ENCODE data around the gene PTH1R. TPM values are rescaled to one million over a fixed set of nuclear protein-coding genes. Genes with fewer than 3 reads are reported as not detected.
A peak's percentile ranks its signal among the peaks of the same experiment; 100 is the strongest.

The PTH1R gene
- total RNA-seq, 4 donors from 2014 or later: 2.1 to 26.8 (median 14.5) TPM

GRCh38 chr3:46868287-46868686, 9.2 kb upstream of the PTH1R start:
- H3K4me1 ChIP-seq: peaks cover 38 to 53% (median 42%) of the 10 kb centered on the region in 4 donors
- TF ChIP-seq EP300 (IDR thresholded peaks at IDR 0.05) (no peak), POLR2AphosphoS5 (IDR thresholded peaks at IDR 0.05) (no peak), POLR2A (IDR thresholded peaks at IDR 0.05; ENCODE audit: low read depth) (no peak), CTCF (IDR thresholded peaks at IDR 0.05) (no peak)
- 40% methylated on average over 1 of the region's 8 CpGs for WGBS
- DNase-seq (ENCODE audit: extremely low spot score): no peak
- H3K4me3 ChIP-seq: no peak overlapping the region
- H3K9me3 ChIP-seq: no peaks in the 10 kb centered on the region
- intact Hi-C loops (cut with DNase I): loop anchor here (5.0 kb wide), 1 partner anchor 39 kb away; no protein-coding TSS in a partner anchor
- no peaks in the 10 kb centered on the region for H3K27me3 ChIP-seq
- H3K27ac ChIP-seq (replicated peaks in 1 of 4): peak overlapping the region in 3 of 4 donors; percentile 55 to 70 (median 65)
- H3K36me3 ChIP-seq: no peaks in the 10 kb centered on the region

GRCh38 chr3:46868948-46869347, 8.6 kb upstream of the PTH1R start:
- no peaks in the 10 kb centered on the region for H3K9me3 ChIP-seq
- DNase-seq (ENCODE audit: extremely low spot score): no peak
- H3K27me3 ChIP-seq: no peaks in the 10 kb centered on the region
- no peaks in the 10 kb centered on the region for H3K36me3 ChIP-seq
- intact Hi-C loops (cut with DNase I): loop anchor here (5.0 kb wide), 1 partner anchor 38 kb away; no protein-coding TSS in a partner anchor
- H3K27ac ChIP-seq (replicated peaks in 1 of 4): peak overlapping the region in 1 of 4 donors; percentile 70
- TF ChIP-seq EP300 (IDR thresholded peaks at IDR 0.05) (no peak), POLR2A (IDR thresholded peaks at IDR 0.05; ENCODE audit: low read depth) (no peak), CTCF (IDR thresholded peaks at IDR 0.05) (no peak), POLR2AphosphoS5 (IDR thresholded peaks at IDR 0.05) (no peak)
- no peak overlapping the region for H3K4me3 ChIP-seq
- peaks cover 44 to 60% (median 48%) of the 10 kb centered on the region in 4 donors for H3K4me1 ChIP-seq
- 91% methylated on average over 7 of the region's 7 CpGs for WGBS

- no peak for TF ChIP-seq CTCF (IDR thresholded peaks at IDR 0.05)
- TF ChIP-seq POLR2A (IDR thresholded peaks at IDR 0.05; ENCODE audit: low read depth): no peak
- no peak for TF ChIP-seq POLR2AphosphoS5 (IDR thresholded peaks at IDR 0.05)
- no peak for TF ChIP-seq EP300 (IDR thresholded peaks at IDR 0.05)
- H3K27me3 ChIP-seq: no peaks in the 10 kb centered on the region
- no peak overlapping the region for H3K27ac ChIP-seq (replicated peaks in 1 of 4)
- no peaks in the 10 kb centered on the region for H3K36me3 ChIP-seq
- no peak overlapping the region for H3K4me3 ChIP-seq
- no peaks in the 10 kb centered on the region for H3K9me3 ChIP-seq
- H3K4me1 ChIP-seq: peaks cover 49 to 64% (median 53%) of the 10 kb centered on the region in 4 donors
- DNase-seq (ENCODE audit: extremely low spot score): no peak
- intact Hi-C loops (cut with DNase I): loop anchor here (5.0 kb wide), 1 partner anchor 38 kb away; no protein-coding TSS in a partner anchor
- 76% methylated on average over 9 of the region's 10 CpGs for WGBS
These were observed 8.1 kb upstream of the PTH1R start for GRCh38 chr3:46869440-46869839.

- WGBS: 91% methylated on average over 5 of the region's 5 CpGs
- Histone ChIP-seq H3K36me3 (no peaks in the 10 kb centered on the region), H3K27me3 (no peaks in the 10 kb centered on the region), H3K4me3 (no peak overlapping the region), H3K9me3 (no peaks in the 10 kb centered on the region), H3K27ac (replicated peaks in 1 of 4) (no peak overlapping the region), H3K4me1 (peaks cover 58 to 68% (median 62%) of the 10 kb centered on the region in 4 donors)
- intact Hi-C loops (cut with DNase I): no loop called here
- no peak for DNase-seq (ENCODE audit: extremely low spot score)
- TF ChIP-seq CTCF (IDR thresholded peaks at IDR 0.05) (no peak), POLR2A (IDR thresholded peaks at IDR 0.05; ENCODE audit: low read depth) (no peak), POLR2AphosphoS5 (IDR thresholded peaks at IDR 0.05) (no peak), EP300 (IDR thresholded peaks at IDR 0.05) (no peak)
These were observed 6.9 kb upstream of the PTH1R start for GRCh38 chr3:46870651-46871050.

- DNase-seq (ENCODE audit: extremely low spot score): no peak
- Histone ChIP-seq H3K36me3 (no peaks in the 10 kb centered on the region), H3K4me3 (no peak overlapping the region), H3K27ac (replicated peaks in 1 of 4) (no peak overlapping the region), H3K27me3 (no peaks in the 10 kb centered on the region), H3K9me3 (no peaks in the 10 kb centered on the region), H3K4me1 (peaks cover 58 to 63% (median 62%) of the 10 kb centered on the region in 4 donors)
- intact Hi-C loops (cut with DNase I): no loop called here
- WGBS: 65% methylated on average over 10 of the region's 10 CpGs
- TF ChIP-seq CTCF (IDR thresholded peaks at IDR 0.05) (no peak), POLR2A (IDR thresholded peaks at IDR 0.05; ENCODE audit: low read depth) (no peak), POLR2AphosphoS5 (IDR thresholded peaks at IDR 0.05) (no peak), EP300 (IDR thresholded peaks at IDR 0.05) (no peak)
These were observed 6.3 kb upstream of the PTH1R start for GRCh38 chr3:46871222-46871621.

All from esophagus muscularis mucosa (tissue), 4 donors.